K562 (cell line): ENCODE results near the gene TRIM62. TPM values are rescaled to one million over a fixed set of nuclear protein-coding genes. Genes with fewer than 3 reads are reported as not detected.

Experiments
- ATAC-seq: fragments of 200-7000 bp; cut with Tn5 transposase; 3 replicates; pipeline ENCODE4 v1.9.1; 2020; ENCODE audit warnings: moderate library complexity
- BruUV-seq: library from RNA; stranded (reverse); fragments of 400-500 nt; replicated peaks from 2 replicates; lab custom pipeline; 2021; lab: Mats Ljungman, UMichigan
- CTCF ChIA-PET: fragments of 300-600 bp; formaldehyde crosslinking; extraction: SDS; loops from one replicate; lab custom pipeline; 2021; ENCODE audit warnings: low intra/inter-chr PET ratio; lab: Yijun Ruan, JAX
- POLR2A ChIA-PET: fragments of 300-600, 350-650 bp; sonication (Branson Sonifier 250); formaldehyde crosslinking; extraction: SDS; loops from one replicate; lab custom pipeline; 2021; ENCODE audit warnings: antibody characterized with exemption, inconsistent platforms; lab: Yijun Ruan, JAX
- DNase-seq, 4 experiments: peaks; one replicate each; pipeline versions ENCODE4 v3.0.0 to v3.0.0-alpha.2; 2011 to 2018; ENCODE audit warnings: low spot score in 3 of 4, mixed read lengths in 3 of 4; ENCODE audit errors: extremely low read depth in 1 of 4
- FAIRE-seq: peaks from 2 replicates; lab custom pipeline; 2011; peaks lifted over from hg19 to GRCh38; lab: Jason Lieb, UNC
- H2AFZ ChIP-seq: 2 replicates; pipeline ENCODE4 v1.6.0; 2011; ENCODE audit warnings: low read depth, low read length, control low read depth, inconsistent platforms
- H3K27ac ChIP-seq: fragments of 200-600 bp; 3 replicates; pipeline ENCODE4 v1.8.0; 2011; ENCODE audit warnings: low read depth, mild to moderate bottlenecking, control low read depth, inconsistent platforms, low read length, moderate library complexity, mixed read lengths; ENCODE audit errors: extremely low read depth
- H3K27me3 ChIP-seq, 2 experiments: fragments of 300-600 bp in 1 of 2; 2 replicates in 1 of 2; 3 replicates in 1 of 2; pipeline versions ENCODE4 v1.6.0 to v1.8.0; 2011; ENCODE audit warnings: inconsistent platforms in 2 of 2, low read length in 2 of 2, mild to moderate bottlenecking in 1 of 2, mixed read lengths in 1 of 2, moderate library complexity in 1 of 2; ENCODE audit not compliant: control insufficient read depth in 2 of 2, insufficient read depth in 2 of 2
- H3K36me3 ChIP-seq: fragments of 300-600 bp; 3 replicates; pipeline ENCODE4 v1.8.0; 2011; ENCODE audit warnings: mild to moderate bottlenecking, low read length, inconsistent platforms; ENCODE audit not compliant: control insufficient read depth, insufficient read depth
- H3K4me1 ChIP-seq, 2 experiments: fragments of 200-600 bp in 1 of 2; replicated peaks in 1 of 2; 2 replicates in 1 of 2; 3 replicates in 1 of 2; pipeline versions ENCODE4 v1.5.1 to v1.8.0; 2011; ENCODE audit warnings: inconsistent platforms in 2 of 2, low read length in 2 of 2, mild to moderate bottlenecking in 1 of 2, mixed read lengths in 1 of 2, moderate library complexity in 1 of 2; ENCODE audit not compliant: control insufficient read depth in 2 of 2, insufficient read depth in 2 of 2
- H3K4me2 ChIP-seq: 2 replicates; pipeline ENCODE4 v1.6.1; 2011; ENCODE audit warnings: low read length, control low read depth, inconsistent platforms, mixed read lengths; ENCODE audit not compliant: insufficient read depth
- H3K4me3 ChIP-seq: fragments of 200-600 bp; sonication (generic), shearing (Covaris generic); 2 replicates; pipeline ENCODE4 v1.5.1; 2016; ENCODE audit warnings: control low read depth, inconsistent platforms
- H3K79me2 ChIP-seq: fragments of 200-600 bp; 3 replicates; pipeline ENCODE4 v1.8.0; 2011; ENCODE audit warnings: low read length, inconsistent platforms; ENCODE audit not compliant: control insufficient read depth, insufficient read depth
- H3K9ac ChIP-seq, 2 experiments: 2 replicates each; pipeline versions ENCODE4 v1.6.0 to v1.6.1; 2011; ENCODE audit warnings: low read depth in 2 of 2, low read length in 2 of 2, control low read depth in 1 of 2, inconsistent platforms in 1 of 2, mild to moderate bottlenecking in 1 of 2, mixed read lengths in 1 of 2; ENCODE audit not compliant: insufficient read depth in 1 of 2
- H3K9me1 ChIP-seq: one replicate; pipeline ENCODE4 v1.6.0; 2011; ENCODE audit warnings: inconsistent platforms, mild to moderate bottlenecking, low read length, moderate library complexity; ENCODE audit not compliant: control insufficient read depth, insufficient read depth
- H3K9me3 ChIP-seq: replicated peaks from 2 replicates; pipeline ENCODE4 v1.5.1; 2011; ENCODE audit warnings: low read depth, low read length, inconsistent platforms; ENCODE audit not compliant: control insufficient read depth, insufficient read depth
- H4K20me1 ChIP-seq: replicated peaks from 2 replicates; pipeline ENCODE4 v1.6.1; 2011; ENCODE audit warnings: low read length, inconsistent platforms, mixed read lengths; ENCODE audit not compliant: control insufficient read depth, insufficient read depth
- BRD4 ChIP-seq: fragments of 200-600 bp; sonication (generic); IDR thresholded peaks from 2 replicates; pipeline ENCODE4 v1.6.1; 2017; ENCODE audit warnings: inconsistent platforms
- CAMTA2 ChIP-seq: fragments of 250-450 bp; sonication (Bioruptor Pico); conservative IDR thresholded peaks from 2 replicates; pipeline ENCODE4 v1.5.1; 2022
- LCOR ChIP-seq: sonication (generic); formaldehyde crosslinking; IDR thresholded peaks from 2 replicates; pipeline ENCODE4 v1.8.0; 2022; ENCODE audit warnings: mild to moderate bottlenecking, missing genetic modification reagents
- MTA3 ChIP-seq: fragments of 450-650 bp; formaldehyde crosslinking; IDR thresholded peaks from 2 replicates; pipeline ENCODE4 v1.6.1; 2017; ENCODE audit warnings: mild to moderate bottlenecking, borderline replicate concordance
- ZC3H11A ChIP-seq: IDR thresholded peaks from 2 replicates; pipeline ENCODE4 v1.6.1; 2012; ENCODE audit warnings: low read depth, low read length, improper control_type of control experiment
- ZNF347 ChIP-seq: fragments of 450-650 bp; formaldehyde crosslinking; IDR thresholded peaks from 2 replicates; pipeline ENCODE4 v1.4.0; 2020; ENCODE audit warnings: low read depth, mild to moderate bottlenecking, moderate library complexity
- WGBS: fragments of 100-300 bp; shearing (Covaris generic); methylation state at CpG from one replicate; pipeline ENCODE4 v1.1.6; 2016; ENCODE audit warnings: low coverage, mixed read lengths; ENCODE audit not compliant: insufficient coverage; ENCODE audit errors: missing lambda C conversion rate; 5-methylcytosine and 5-hydroxymethylcytosine counted together
- in situ Hi-C: fragments of 300-500 bp; cut with MboI; formaldehyde crosslinking; loops from 4 replicates; pipeline ENCODE4 v1.15.0; 2018; ENCODE audit warnings: inconsistent platforms, mixed read lengths
- intact Hi-C: fragments of 100-400 bp; cut with micrococcal nuclease; formaldehyde crosslinking; loops from 2 replicates; pipeline ENCODE4 v1.14.2; 2022
- polyA plus RNA-seq, 8 experiments: library from polyadenylated mRNA; depleted of rRNA in 4 of 8; stranded (reverse) in 5 of 8; unstranded in 3 of 8; fragments of >200 nt; fragmentation: Nextera tagmentation in 2 of 8; fragmentation: Illumina TruSeq in 1 of 8; extraction: Ambion mirVana in 2 of 8; extraction: Trizol in 1 of 8; gene quantifications; 2 replicates each; pipeline versions ENCODE4 v1.2.1 to v1.2.3, GENCODE V29; 2011 to 2014; ENCODE audit warnings: inconsistent platforms in 1 of 8, missing spikeins in 1 of 8
- total RNA-seq, 7 experiments: library from RNA; depleted of rRNA in 6 of 7; stranded (reverse); fragments of >200 nt in 6 of 7; fragmentation: Illumina TruSeq in 2 of 7; extraction: Trizol in 2 of 7; gene quantifications; 2 replicates each; pipeline versions ENCODE4 v1.2.1 to v1.2.3, GENCODE V29; 2011 to 2021; ENCODE audit warnings: low replicate concordance in 1 of 7
- TF ChIP-seq, protein P1 (sequence below): sonication (generic); formaldehyde crosslinking; IDR thresholded peaks from 2 replicates; pipeline ENCODE4 v1.8.0; 2022; ENCODE audit warnings: mild to moderate bottlenecking, missing genetic modification reagents
- TF ChIP-seq, protein P2 (sequence below): sonication (generic); formaldehyde crosslinking; IDR thresholded peaks from 2 replicates; pipeline ENCODE4 v1.9.0; 2022; ENCODE audit warnings: mild to moderate bottlenecking, missing genetic modification reagents
- TF ChIP-seq, protein P3 (sequence below): fragments of 450-650 bp; IDR thresholded peaks from 2 replicates; pipeline ENCODE4 v1.6.1; 2014; ENCODE audit warnings: low read depth, mild to moderate bottlenecking, moderate library complexity, borderline replicate concordance
- TF ChIP-seq, protein P4 (sequence below): fragments of 450-650 bp; formaldehyde crosslinking; IDR thresholded peaks from 2 replicates; pipeline ENCODE4 v1.4.0; 2022; ENCODE audit warnings: mild to moderate bottlenecking, moderate library complexity
- TF ChIP-seq, protein P5 (sequence below), 3 experiments: IDR thresholded peaks in 2 of 3; conservative IDR thresholded peaks in 1 of 3; 2 replicates each; pipeline ENCODE4 v1.5.1; 2011 to 2012; ENCODE audit warnings: low read length in 3 of 3, mild to moderate bottlenecking in 3 of 3, control low read depth in 2 of 3, improper control_type of control experiment in 1 of 3, inconsistent platforms in 1 of 3, low read depth in 1 of 3, mixed read lengths in 1 of 3, moderate library complexity in 1 of 3; ENCODE audit not compliant: insufficient read depth in 2 of 3

The TRIM62 gene
- total and polyA plus RNA-seq, 9 of the 15 experiments (the other 6 are each of a cell fraction or from before 2014, with no cell fraction given): 0.18 to 2.3 (median 0.52) TPM

DNA sequence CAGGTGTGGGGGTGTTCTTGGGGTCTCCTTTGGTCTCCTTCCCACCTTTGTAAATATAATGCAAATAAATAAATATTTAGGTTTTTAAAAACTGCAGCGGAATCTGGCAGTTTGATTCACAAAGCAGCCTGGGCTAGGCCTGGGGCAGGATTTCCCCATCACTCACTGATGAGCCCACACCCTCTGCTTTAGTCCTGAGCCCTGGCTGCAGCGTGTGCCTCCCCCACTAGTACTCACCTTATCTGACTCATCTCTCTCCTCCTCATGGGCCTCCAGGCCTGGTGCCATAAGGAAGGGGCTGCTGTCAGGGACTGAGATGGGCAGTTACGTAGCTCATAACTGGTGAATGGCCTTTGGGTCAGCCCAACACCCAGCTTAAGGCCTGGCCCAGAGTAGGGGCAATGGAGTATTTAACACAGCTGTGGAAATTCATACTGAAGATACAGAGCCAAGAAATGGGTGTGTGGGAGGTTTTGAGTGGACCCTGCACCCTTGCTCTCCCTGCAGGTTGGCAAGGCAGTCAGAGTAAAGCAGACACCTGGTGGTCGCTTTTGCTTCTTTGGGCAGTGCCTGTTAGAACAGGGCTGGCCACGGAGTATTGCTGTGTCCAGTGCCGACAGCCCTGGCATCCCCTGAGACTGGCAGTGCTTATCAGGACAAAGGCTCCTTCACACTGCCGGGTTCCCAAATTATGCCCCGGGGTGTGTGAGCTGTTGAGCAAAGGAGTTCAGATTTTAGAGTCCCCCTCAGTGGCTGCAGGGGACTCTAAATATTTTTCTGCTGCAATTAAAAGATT lies 61.2 kb downstream of the TRIM62 start (continued):
- TF ChIP-seq MTA3 (no peak), LCOR (CRISPR knock-in tag) (no peak)
- TF ChIP-seq, protein P1, sequence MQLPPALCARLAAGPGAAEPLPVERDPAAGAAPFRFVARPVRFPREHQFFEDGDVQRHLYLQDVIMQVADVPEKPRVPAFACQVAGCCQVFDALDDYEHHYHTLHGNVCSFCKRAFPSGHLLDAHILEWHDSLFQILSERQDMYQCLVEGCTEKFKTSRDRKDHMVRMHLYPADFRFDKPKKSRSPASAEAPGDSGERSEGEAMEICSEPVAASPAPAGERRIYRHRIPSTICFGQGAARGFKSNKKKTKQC: no peak
- TF ChIP-seq, all 486 proteins: peak for 0

DNA sequence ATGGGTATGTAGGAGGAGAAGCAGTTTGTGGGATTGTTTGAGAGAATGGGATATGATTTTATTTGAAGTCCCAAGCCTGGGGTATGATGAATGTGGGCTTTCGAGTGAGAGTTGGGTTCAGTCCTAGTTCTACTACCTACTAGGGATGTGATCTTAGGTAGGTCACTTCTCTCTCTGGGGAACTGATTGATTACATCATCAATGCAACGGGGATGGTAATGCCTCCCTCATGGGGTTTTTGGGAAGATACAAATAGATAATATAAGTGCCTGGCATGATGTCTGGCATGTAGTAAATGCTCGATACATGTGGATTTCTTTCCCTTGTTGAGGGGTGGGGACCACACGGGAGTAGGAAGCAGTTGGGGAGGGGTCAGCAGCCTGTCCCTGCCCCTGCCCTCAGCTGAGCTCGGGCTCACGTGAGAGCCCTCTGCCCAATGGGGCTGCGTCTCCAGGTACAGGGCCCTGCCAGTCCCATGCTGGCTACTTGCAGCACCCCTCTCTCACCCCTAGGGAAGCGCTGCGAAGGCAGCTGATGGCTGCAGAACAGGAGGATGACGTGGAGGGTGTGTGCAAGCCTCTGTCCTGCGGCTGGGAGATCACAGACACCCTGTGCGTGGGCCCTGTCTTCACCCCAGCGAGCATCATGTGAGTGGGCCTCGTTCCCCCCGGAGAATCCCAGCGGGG lies 62.2 kb downstream of the TRIM62 start:
- in situ Hi-C loops (no loop called here), intact Hi-C loops (no loop called here)
- H3K27ac ChIP-seq: no peak overlapping the region
- no peaks in the 10 kb centered on the region for H3K79me2 ChIP-seq
- peaks cover 26 to 54% of the 10 kb centered on the region in 2 experiments; a peak in 4 of 5 replicates for H3K27me3 ChIP-seq
- ChIA-PET POLR2A (no interaction called here), CTCF (interaction anchor here (0.6 kb wide), 1 partner anchor 41 kb away, joined by 4 read pairs; no protein-coding TSS in a partner anchor)
- H3K4me3 ChIP-seq: no peak overlapping the region
- no peak for DNase-seq
- H2AFZ ChIP-seq: no peak overlapping the region
- no peaks in the 10 kb centered on the region for H3K36me3 ChIP-seq
- H3K9ac ChIP-seq: peak overlapping the region in 1 of 2 experiments; percentile 4; a peak in 1 of 4 replicates
- FAIRE-seq: no peak
- ATAC-seq: peak; percentile 75
- WGBS: under 1% methylated on average over 16 of the region's 16 CpGs
- H3K9me1 ChIP-seq: no peaks in the 10 kb centered on the region
- no peaks in the 10 kb centered on the region for H3K9me3 ChIP-seq
- peaks cover 0 to 5% of the 10 kb centered on the region in 2 experiments; a peak in 1 of 5 replicates for H3K4me1 ChIP-seq
- no peaks in the 10 kb centered on the region; the same call in 1 of the 2 replicates for H4K20me1 ChIP-seq
- no TSS peak for BruUV-seq
- H3K4me2 ChIP-seq: no peak overlapping the region
- TF ChIP-seq, protein P2, sequence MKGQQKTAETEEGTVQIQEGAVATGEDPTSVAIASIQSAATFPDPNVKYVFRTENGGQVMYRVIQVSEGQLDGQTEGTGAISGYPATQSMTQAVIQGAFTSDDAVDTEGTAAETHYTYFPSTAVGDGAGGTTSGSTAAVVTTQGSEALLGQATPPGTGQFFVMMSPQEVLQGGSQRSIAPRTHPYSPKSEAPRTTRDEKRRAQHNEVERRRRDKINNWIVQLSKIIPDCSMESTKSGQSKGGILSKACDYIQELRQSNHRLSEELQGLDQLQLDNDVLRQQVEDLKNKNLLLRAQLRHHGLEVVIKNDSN (CRISPR knock-in tag): peak; percentile 42; the same call in 1 of the 2 replicates
- TF ChIP-seq, protein P3, sequence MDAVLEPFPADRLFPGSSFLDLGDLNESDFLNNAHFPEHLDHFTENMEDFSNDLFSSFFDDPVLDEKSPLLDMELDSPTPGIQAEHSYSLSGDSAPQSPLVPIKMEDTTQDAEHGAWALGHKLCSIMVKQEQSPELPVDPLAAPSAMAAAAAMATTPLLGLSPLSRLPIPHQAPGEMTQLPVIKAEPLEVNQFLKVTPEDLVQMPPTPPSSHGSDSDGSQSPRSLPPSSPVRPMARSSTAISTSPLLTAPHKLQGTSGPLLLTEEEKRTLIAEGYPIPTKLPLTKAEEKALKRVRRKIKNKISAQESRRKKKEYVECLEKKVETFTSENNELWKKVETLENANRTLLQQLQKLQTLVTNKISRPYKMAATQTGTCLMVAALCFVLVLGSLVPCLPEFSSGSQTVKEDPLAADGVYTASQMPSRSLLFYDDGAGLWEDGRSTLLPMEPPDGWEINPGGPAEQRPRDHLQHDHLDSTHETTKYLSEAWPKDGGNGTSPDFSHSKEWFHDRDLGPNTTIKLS: no peak
- TF ChIP-seq, protein P4, sequence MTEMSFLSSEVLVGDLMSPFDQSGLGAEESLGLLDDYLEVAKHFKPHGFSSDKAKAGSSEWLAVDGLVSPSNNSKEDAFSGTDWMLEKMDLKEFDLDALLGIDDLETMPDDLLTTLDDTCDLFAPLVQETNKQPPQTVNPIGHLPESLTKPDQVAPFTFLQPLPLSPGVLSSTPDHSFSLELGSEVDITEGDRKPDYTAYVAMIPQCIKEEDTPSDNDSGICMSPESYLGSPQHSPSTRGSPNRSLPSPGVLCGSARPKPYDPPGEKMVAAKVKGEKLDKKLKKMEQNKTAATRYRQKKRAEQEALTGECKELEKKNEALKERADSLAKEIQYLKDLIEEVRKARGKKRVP: no peak
- no peak for TF ChIP-seq ZC3H11A
- TF ChIP-seq CAMTA2 (CRISPR knock-in tag): no peak
- TF ChIP-seq BRD4: no peak
- TF ChIP-seq, protein P5, sequence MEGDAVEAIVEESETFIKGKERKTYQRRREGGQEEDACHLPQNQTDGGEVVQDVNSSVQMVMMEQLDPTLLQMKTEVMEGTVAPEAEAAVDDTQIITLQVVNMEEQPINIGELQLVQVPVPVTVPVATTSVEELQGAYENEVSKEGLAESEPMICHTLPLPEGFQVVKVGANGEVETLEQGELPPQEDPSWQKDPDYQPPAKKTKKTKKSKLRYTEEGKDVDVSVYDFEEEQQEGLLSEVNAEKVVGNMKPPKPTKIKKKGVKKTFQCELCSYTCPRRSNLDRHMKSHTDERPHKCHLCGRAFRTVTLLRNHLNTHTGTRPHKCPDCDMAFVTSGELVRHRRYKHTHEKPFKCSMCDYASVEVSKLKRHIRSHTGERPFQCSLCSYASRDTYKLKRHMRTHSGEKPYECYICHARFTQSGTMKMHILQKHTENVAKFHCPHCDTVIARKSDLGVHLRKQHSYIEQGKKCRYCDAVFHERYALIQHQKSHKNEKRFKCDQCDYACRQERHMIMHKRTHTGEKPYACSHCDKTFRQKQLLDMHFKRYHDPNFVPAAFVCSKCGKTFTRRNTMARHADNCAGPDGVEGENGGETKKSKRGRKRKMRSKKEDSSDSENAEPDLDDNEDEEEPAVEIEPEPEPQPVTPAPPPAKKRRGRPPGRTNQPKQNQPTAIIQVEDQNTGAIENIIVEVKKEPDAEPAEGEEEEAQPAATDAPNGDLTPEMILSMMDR (IDR thresholded peaks at IDR 0.05 in 2 of 3, conservative IDR thresholded peaks at IDR 0.05 in 1 of 3; ENCODE audit: insufficient read depth in 2 of 3, low read depth in 1 of 3, low read length in 3 of 3): 0 out of 6 replicates have a peak, but pooled peaks of 1 of the 3 experiments have one; percentile 20
- TF ChIP-seq ZNF347: no peak
